KBM-7 (cell line): Measurements from ENCODE around the gene POLR1A.

Source experiments
- DNase-seq: peaks from one replicate; pipeline ENCODE4 v3.0.0-alpha.2; 2015
- in situ Hi-C: fragments of 300-500 bp; cut with MboI; formaldehyde crosslinking; loops from 2 replicates; pipeline ENCODE4 v1.14.3; 2020; ENCODE audit warnings: low sequenced_read_pairs, low pct_unique_long_range_greater_than_20kb, mixed read lengths

POLR1A gene

DNA sequence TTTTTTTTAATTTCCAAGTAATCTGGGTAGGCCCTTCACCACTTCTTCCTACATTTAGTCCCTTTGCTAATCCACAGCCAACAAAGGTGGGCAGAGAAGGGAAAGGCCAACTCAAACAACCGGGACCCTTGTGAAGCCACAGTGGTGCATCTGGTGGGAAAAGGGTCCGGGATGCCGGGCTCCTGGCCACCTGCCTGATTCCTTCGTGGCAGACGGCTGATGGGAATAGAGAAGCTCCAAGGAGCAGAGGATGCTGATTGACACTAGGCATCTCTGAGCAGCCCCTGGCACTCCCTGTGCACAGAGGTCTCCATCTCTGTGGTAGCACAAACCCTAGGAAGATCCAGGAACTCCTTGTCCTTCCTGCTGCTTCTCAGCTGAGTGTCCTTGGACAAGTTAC lies 37.0 kb downstream of the POLR1A start:
- DNase-seq: no peak
- in situ Hi-C loops: no loop called here

- in situ Hi-C loops: no loop called here
- DNase-seq: no peak
Measured at GRCh38 chr2:86068136-86068588, 37.5 kb downstream of the POLR1A start.

- DNase-seq: no peak
- in situ Hi-C loops: no loop called here
Measured at GRCh38 chr2:86066915-86067314, 38.8 kb downstream of the POLR1A start.

- DNase-seq: no peak
- in situ Hi-C loops: no loop called here
Measured at GRCh38 chr2:86066007-86066578, 39.6 kb downstream of the POLR1A start.

DNA sequence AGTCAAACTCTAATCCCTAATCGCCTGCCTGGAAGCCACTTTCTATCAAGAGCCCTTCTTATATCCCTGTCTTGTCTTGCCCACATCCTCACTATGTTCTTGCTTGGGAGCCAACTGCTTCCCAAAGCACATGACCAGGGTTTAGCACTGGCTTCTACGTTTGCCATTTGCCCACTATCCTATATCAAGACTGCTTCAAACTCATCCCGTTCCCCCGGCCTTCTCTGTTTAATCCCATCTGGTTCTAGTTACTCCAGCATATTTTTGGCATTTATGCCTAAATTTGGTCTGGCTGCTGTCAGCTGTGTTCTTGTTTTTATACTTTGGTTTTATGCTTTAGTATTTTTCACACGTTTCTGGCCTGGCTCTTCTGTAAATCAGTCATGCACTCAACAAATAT lies 40.2 kb downstream of the POLR1A start:
- in situ Hi-C loops: no loop called here
- no peak for DNase-seq

DNA sequence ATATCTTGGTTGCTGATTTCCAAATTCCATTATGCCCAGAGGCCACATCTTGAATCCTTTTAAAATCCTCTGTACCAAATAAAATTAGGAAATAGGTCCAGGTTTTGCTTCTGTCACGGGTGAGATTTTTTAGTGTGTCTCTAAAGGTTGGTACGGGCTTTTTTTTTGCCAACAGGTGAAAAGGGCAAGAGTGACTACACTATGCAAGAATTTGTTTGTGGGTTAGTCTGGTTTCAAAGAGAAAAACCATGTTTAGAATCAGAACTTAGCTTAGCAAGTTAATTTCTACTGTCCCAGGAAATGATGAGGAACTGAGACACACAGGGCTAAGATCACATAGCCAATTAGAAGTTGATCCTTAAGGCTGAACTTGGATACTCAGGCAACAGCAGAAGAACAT lies 41.7 kb downstream of the POLR1A start:
- in situ Hi-C loops: no loop called here
- DNase-seq: no peak

DNA sequence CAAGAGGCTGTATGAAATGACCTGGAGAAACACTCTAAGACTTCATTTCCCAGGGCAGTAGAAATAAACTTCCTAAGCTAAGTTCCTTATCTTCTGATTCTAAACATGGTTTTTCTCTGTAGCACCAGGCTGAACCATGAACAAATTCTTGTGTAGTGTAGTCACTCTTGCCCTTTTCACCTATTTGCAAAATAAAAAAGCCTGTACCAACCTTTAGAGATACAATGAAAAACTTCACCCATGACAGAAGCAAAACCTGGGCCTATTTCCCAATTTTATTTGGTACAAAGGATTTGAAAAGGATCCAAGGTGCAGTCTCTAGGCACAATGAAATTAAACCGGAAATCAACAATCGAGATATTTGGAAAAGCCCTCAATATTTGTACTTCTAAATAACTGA lies 43.6 kb downstream of the POLR1A start:
- no peak for DNase-seq

DNA sequence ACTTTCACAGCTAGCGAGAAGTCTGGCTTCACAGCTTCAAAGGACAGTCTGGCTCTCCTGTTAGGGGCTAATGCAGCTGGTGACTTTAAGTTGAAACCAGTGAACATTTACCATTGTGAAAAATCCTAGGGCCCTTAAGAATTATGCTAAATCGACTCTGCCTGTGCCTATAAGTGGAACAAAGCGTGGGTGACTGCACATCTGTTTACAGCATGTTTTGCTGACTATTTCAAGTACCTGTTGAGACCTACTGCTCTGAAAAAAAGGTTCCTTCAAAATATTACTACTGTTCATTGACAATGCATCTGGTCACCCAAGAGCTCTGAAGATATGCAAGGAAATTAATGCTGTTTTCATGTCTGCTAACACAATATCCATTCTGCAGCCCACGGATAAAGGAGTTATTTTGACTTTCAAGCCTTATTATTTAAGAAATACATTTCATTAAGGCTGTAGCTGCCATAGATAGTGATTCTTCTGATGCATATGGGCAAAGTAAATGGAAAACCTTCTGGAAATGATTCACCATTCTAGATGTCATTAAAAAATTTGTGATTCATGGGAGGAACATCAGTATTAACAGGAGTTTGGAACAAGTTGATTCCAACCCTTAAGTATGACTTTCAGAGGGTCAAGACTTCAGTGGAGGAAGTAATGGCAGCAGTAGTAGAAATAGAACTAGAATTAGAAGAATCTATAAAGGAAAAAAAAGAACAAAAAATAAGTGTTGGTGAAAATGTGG lies 48.9 kb downstream of the POLR1A start:
- no peak for DNase-seq
- in situ Hi-C loops: no loop called here

More for the DNA sequence above, 43.6 kb downstream of the POLR1A start:
- in situ Hi-C loops: no loop called here

DNA sequence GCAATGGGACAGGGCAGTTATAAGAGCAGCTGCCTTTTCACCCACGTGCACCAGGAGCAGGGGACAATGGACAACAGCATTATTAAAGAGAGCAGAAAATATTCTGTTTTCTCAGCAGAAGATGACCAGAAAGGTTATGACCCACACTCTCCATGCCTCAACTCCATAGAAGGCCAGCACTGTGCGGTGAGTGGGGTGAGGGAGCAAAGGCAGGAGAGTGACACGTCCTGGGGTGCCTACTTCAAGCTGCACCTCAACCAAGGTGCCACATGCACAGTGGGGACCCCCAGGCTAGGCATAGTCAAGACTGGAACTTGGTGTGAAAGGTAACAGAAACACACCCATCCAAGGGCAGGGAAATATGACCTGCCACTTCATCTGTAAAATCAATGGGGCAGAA lies 50.4 kb downstream of the POLR1A start:
- in situ Hi-C loops: no loop called here
- no peak for DNase-seq

DNA sequence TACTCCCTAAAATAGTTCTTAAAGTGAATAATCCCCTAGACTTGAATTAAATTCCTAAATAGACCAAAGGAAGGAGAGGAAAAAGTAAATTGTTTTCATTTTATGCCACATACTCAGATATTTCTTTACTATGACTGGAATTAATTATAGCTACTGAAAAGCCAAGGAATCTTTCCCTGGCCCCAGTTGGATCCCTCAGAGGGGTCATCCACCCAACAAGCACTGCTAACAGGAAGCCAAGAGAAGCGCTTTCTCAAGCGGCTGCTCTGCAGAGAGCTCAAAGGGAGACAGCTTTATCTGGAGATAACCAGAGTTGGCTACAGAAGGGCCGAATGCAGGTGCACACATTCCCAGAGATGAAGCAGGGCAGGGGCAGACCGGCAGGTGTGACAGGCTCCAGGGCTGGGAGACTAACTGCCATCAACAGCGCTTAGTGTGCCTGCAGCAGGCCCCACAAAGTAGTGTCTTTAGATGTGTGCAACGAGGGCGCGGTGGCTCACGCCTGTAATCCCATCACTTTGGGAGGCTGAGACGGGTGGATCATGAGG lies 51.1 kb downstream of the POLR1A start:
- in situ Hi-C loops: no loop called here
- DNase-seq: no peak

- in situ Hi-C loops: no loop called here
- no peak for DNase-seq
Measured at GRCh38 chr2:86053166-86053565, 52.5 kb downstream of the POLR1A start.

- in situ Hi-C loops: no loop called here
Measured at GRCh38 chr2:86052676-86053075, 53.0 kb downstream of the POLR1A start.

DNA sequence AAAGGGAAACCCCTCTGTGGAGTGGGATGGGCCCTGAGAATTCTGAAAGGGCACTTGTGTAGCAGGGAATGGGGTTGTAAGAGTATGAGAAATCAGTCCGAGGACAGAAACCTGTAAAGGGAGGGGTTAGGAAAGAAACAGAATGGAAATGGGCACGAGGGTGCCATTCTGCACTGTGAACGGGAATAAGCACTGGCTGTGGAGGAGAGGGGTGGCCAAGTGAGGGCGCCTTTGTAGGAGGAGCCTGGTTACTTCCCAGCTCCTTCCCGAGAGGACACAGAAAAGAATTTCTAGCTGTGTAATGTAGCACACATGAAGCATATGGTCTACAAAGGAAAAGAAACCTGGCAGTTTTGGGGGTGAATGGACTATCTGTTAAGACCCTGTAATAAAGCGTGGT lies 53.4 kb downstream of the POLR1A start:
- in situ Hi-C loops: no loop called here
- DNase-seq: no peak

More at GRCh38 chr2:86052676-86053075, 53.0 kb downstream of the POLR1A start:
- DNase-seq: no peak

DNA sequence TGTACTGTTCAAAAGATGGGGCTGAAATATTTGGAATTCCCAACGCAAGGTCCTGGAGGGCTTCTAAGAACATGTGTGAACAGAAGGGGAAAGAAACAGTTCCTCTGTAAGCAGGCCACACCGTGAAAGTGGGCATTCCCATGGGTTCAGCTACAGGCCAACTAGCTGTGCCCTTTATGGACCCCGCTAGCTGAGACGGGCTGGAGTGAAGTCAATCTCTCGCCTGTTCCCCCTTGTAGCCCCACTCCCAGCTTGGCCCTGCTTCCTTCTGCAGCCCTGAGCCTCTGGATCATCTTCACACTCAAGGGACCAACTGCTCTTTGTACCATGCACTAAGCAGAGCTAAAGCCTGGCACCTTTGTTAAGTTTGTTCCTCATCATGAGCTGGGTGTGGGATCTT lies 55.4 kb downstream of the POLR1A start:
- DNase-seq: no peak
- in situ Hi-C loops: no loop called here

DNA sequence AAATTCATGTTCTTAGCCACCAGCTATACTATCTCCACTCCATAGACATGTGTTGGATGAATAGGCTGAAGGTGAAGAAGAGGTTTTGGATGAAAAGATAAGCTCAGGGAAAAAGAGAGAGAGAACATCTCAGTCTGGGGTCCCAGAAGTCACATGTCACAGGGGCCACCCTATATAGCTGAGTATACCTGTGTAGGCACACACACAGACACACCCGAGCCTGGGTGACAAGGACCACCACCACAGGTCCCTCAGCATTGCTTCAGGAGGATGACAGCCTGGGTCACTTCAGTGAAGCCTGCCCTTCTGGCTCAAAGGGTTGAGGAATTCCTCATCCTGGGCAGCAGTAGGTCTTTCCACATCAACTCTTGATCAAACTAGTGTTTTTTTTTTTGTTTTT lies 56.2 kb downstream of the POLR1A start:
- in situ Hi-C loops: no loop called here
- DNase-seq: no peak

DNA sequence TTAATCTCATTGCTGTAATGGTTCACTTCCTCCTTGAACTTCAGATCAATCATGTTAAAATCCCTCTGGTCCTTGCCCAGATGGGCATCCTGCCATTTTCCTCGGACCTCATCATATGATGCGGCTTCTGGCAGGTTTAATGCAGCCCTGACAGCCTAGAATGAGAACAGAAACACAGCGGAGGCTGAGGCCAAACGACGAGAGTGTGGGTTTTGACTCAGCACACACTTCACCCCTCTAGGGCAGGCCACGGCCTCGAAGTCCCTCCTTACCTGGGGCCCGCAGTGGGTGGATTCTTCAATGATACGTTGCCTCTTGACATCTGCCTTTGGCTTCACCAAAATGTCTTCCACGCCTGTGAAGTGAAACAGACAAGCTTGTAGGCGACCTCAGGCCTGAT lies 56.8 kb downstream of the POLR1A start:
- in situ Hi-C loops: no loop called here
- DNase-seq: no peak

DNA sequence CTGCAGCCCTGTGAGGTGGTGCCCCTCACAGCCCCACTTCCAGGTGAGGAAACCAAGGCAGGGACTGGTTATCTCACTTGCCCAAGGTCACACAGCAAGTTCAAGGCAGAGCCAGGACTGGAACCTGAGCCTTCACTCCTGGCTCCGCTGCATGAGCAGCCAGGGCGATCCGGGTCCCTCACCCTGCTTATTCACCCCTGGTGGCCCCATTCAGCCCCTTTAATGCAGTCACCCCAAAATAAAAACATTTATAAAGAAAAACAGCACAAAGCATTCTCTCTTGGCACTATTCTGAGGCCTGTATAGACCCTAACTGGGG lies 57.3 kb downstream of the POLR1A start:
- DNase-seq: no peak
- in situ Hi-C loops: no loop called here

DNA sequence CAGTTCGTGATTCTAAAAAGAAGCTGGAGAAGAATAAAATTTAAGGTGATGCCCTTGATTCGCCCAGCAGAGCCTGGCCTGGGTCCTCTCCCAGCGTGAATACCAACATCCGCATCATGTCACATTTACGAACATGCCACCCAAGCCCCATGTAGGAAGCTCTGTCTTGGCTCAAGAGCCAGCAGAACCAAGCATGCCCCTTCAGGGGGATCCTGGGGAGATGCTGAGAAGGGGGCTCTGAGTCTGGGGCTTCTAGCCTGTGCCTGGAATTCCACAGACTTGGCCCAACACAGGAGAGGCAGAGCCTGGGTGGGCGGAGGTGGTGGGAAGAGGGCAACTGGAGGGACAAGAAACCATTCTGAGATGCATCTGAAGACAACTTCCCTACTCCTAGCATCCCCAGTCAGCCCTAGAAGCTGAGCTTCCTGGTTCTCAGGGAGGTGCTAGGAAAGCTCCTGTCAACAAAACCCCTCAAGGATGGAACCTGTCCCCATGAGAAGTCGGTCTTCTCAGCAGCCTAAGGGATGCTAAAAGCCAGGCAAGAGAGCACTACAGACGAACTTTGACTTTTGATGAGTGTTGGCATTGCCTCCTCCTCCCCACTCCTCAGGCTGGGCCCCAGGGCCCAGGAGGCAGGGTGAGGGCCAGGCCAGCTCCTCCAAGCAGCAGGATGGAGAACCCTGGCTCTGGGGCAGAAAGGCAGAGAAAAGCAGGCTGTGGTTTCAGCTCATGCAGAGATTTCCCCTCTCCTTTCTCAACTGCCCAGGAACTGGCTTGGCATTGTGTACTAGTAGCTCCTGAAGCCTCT lies 57.9 kb downstream of the POLR1A start:
- in situ Hi-C loops: no loop called here
- DNase-seq: no peak

DNA sequence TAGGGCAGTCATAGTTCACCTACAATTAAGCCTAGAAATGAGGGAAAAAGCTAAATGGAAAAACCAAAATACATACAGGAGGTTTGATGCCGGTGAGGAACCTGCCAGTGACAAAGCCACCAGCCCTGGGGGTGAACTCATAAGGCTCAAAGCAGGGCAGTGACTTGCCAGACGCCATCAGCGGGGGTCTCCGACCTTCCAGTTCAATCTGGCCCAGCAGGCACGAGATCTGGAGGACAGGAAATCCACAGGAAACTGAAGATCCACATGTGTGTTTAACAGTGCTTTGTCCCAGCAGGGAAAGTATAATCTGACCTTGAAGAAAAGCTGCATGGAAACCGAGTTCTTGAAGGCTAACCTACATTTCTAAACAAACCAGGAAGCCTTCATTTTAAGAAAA lies 60.1 kb downstream of the POLR1A start:
- DNase-seq: no peak
- in situ Hi-C loops: no loop called here

- in situ Hi-C loops: no loop called here
- no peak for DNase-seq
Measured at GRCh38 chr2:86044614-86045013, 61.1 kb downstream of the POLR1A start.
